Naive thymus-derived CD8-positive, alpha-beta T cell (primary cell): ENCODE measurements around the gene ATG14. TPM values are rescaled to one million over a fixed set of nuclear protein-coding genes. Genes with fewer than 3 reads are reported as not detected.

Source experiments
- ATAC-seq, 2 donors: fragments of 150-1000 bp; cut with Tn5 transposase in 1 of 2; sonication (Bioruptor Pico), chemical (Tn5 transposase) in 1 of 2; 1 replicate in 1 of 2; 2 replicates in 1 of 2; pipeline ENCODE4 v1.10.0; 2021; ENCODE audit warnings: mild to moderate bottlenecking in 2 of 2, moderate library complexity in 2 of 2
- POLR2A ChIA-PET: fragments of 350-600 bp; sonication (Branson Sonifier 250); formaldehyde crosslinking; loops from one replicate; lab custom pipeline; 2021; ENCODE audit warnings: antibody characterized with exemption; lab: Charles Lee
- DNase-seq, 10 donors: peaks; one replicate each; pipeline versions ENCODE4 v3.0.0 to v3.0.0-alpha.2; 2020 to 2022
- H3K27ac Mint-ChIP-seq, 10 donors: one replicate each; pipeline ENCODE4 v1.8.0; 2020 to 2022; ENCODE audit warnings: mild to moderate bottlenecking in 10 of 10, mixed read lengths in 10 of 10, moderate library complexity in 4 of 10, inconsistent platforms in 1 of 10
- H3K27me3 Mint-ChIP-seq, 5 donors: one replicate each; pipeline ENCODE4 v1.8.0; 2021 to 2022; ENCODE audit warnings: mixed read lengths in 5 of 5
- H3K36me3 Mint-ChIP-seq, 3 donors: one replicate each; pipeline ENCODE4 v1.8.0; 2020 to 2022; ENCODE audit warnings: mixed read lengths in 3 of 3, mild to moderate bottlenecking in 2 of 3, inconsistent platforms in 1 of 3
- H3K4me1 Mint-ChIP-seq, 4 donors: one replicate each; pipeline ENCODE4 v1.8.0; 2021 to 2022; ENCODE audit warnings: mixed read lengths in 4 of 4
- H3K4me3 Mint-ChIP-seq, 10 donors: one replicate each; pipeline ENCODE4 v1.8.0; 2020 to 2022; ENCODE audit warnings: mild to moderate bottlenecking in 10 of 10, mixed read lengths in 10 of 10, moderate library complexity in 6 of 10, inconsistent platforms in 1 of 10
- H3K9me3 Mint-ChIP-seq, 9 donors: one replicate each; pipeline ENCODE4 v1.8.0; 2020 to 2022; ENCODE audit warnings: mixed read lengths in 9 of 9, mild to moderate bottlenecking in 3 of 9, inconsistent platforms in 1 of 9, moderate library complexity in 1 of 9
- polyA plus RNA-seq, 3 donors: library from polyadenylated mRNA; unstranded; fragments of 300-500 nt; fragmentation: Illumina TruSeq; gene quantifications; one replicate each; pipeline ENCODE4 v1.2.3, GENCODE V29; 2021
- total RNA-seq, 8 experiments: library from RNA in 2 of 8; stranded (reverse) in 2 of 8; gene quantifications; one replicate each; pipeline ENCODE4 v1.2.3 and lab custom pipeline; 2021 to 2026

Gene ATG14
- total and polyA plus RNA-seq, 5 experiments from 2014 or later = 5.2 to 17.6 (median 6.3) TPM

GRCh38 chr14:55382483-55382882 lies 29.1 kb downstream of the ATG14 start:
- no peaks in the 10 kb centered on the region for H3K27me3 Mint-ChIP-seq
- POLR2A ChIA-PET = no interaction called here
- H3K4me3 Mint-ChIP-seq = no peak overlapping the region
- no peaks in the 10 kb centered on the region for H3K9me3 Mint-ChIP-seq
- H3K27ac Mint-ChIP-seq = no peak overlapping the region
- ATAC-seq (no peak), DNase-seq (no peak)
- H3K36me3 Mint-ChIP-seq = peaks cover 12 to 88% (median 28%) of the 10 kb centered on the region in 3 donors
- peaks cover 0 to 12% (median 2%) of the 10 kb centered on the region in 4 donors for H3K4me1 Mint-ChIP-seq

DNA sequence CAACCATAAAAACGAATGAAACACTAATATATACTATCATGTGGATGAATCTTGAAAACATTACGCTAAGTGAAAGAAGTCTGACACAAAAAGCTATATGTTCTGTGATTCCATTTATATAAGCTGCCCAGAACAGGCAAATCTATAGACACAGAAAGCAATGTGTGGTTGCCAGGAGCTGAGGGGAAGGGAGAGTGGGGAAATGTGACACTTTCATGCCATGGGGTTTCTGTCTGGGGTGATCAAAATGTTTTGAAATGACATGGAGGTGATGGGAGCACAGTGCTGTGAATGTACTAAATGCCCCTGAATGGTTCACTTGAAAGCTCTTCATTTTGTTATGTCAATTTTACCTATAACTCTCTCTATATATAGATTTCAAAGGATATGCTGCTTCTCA lies 30.1 kb downstream of the ATG14 start:
- Mint-ChIP-seq H3K4me1 (peaks cover 0 to 7% (median under 1%) of the 10 kb centered on the region in 4 donors), H3K4me3 (no peak overlapping the region), H3K27ac (peak overlapping the region in 1 of 10 donors; percentile 48), H3K27me3 (no peaks in the 10 kb centered on the region), H3K36me3 (peaks cover 12 to 88% (median 36%) of the 10 kb centered on the region in 3 donors), H3K9me3 (no peaks in the 10 kb centered on the region)
- no peak for DNase-seq
- POLR2A ChIA-PET = no interaction called here
- ATAC-seq = no peak

DNA sequence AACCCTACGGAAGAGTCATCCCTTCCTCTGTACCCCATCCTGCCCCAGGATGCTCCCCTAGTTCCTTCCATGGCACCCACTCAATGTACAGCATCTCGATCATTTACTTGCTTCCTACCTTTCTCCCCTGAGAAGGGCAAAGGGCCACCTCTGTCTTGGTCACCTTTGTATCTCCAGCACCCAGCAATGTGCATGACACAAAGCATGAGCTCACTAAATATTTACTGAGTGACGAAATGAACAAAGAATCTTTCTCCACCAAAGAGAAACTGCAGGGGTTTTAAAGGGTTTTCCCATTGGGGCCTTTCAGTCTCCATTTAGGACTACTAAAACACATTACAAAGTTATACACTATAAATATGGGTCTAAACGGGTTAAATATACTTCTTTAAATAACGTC lies 30.6 kb downstream of the ATG14 start:
- POLR2A ChIA-PET = no interaction called here
- Mint-ChIP-seq H3K9me3 (no peaks in the 10 kb centered on the region), H3K4me1 (peaks cover 2 to 5% (median 3%) of the 10 kb centered on the region in 4 donors), H3K36me3 (peaks cover 12 to 88% (median 41%) of the 10 kb centered on the region in 3 donors), H3K27ac (peak overlapping the region in 2 of 10 donors; percentile 26 to 34), H3K27me3 (no peaks in the 10 kb centered on the region), H3K4me3 (no peak overlapping the region)
- no peak for ATAC-seq
- no peak for DNase-seq

GRCh38 chr14:55377236-55377635 lies 34.4 kb downstream of the ATG14 start:
- Mint-ChIP-seq H3K27ac (peak overlapping the region in 3 of 10 donors; percentile 10 to 59 (median 39)), H3K4me3 (no peak overlapping the region), H3K36me3 (peaks cover 5 to 68% (median 35%) of the 10 kb centered on the region in 3 donors), H3K4me1 (peaks cover 13 to 26% (median 20%) of the 10 kb centered on the region in 4 donors), H3K27me3 (no peaks in the 10 kb centered on the region), H3K9me3 (no peaks in the 10 kb centered on the region)
- POLR2A ChIA-PET = no interaction called here
- DNase-seq (no peak), ATAC-seq (no peak)

GRCh38 chr14:55374771-55375170 lies 36.9 kb downstream of the ATG14 start:
- POLR2A ChIA-PET = interaction anchor here (0.7 kb wide), 1 partner anchor 71 kb away, joined by 3 read pairs; no protein-coding TSS in a partner anchor
- ATAC-seq = no peak

DNA sequence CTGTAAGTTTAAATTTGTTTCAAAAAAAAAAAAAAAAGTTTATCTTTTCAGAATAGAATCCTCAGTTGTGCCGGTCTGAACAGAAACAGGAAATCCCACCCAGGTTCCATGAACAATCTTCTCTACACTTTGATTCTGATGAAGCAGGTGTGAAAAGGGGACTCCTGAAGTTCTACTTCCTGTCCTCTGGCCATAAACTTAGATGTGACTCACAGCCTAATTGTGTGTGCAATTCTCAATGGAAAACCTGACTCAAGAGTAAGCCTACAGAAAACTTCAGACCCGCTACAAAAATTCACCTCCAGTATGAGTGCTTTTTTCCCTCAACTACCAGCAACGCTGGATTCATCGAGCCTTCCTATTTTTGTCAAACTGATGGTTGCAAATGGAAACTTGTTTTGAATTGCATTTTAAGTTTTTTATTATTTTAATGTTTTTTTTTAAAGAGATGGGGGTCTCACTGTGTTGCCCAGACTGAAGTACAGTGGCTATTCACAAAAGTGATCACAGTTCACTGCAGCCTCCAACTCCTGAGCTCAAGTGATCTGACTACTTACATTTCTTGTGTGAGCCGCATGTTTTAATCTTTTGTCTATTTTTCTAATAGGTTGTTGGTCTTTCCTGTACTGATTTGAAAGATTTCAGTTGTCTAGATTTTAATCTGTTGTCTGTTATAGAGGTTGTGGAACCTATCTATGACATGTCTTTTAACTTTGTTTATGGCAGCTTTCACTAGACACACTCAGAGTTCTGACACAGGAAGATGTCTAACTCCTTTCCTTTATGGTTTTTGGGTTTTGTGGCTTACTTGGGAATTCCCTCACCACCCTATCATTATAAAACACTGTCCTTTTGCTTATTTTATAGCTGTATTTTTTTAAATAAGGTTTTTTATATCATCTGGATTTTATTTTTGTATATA lies 37.6 kb downstream of the ATG14 start:
- POLR2A ChIA-PET = no interaction called here
- ATAC-seq (peak; percentile 81 to 94), DNase-seq (peak in 4 of 10 donors; percentile 5 to 56 (median 40))
- H3K36me3 Mint-ChIP-seq = peaks cover 9 to 66% (median 37%) of the 10 kb centered on the region in 3 donors
- H3K4me3 Mint-ChIP-seq = peak overlapping the region in 9 of 10 donors; percentile 22 to 70 (median 43)
- H3K4me1 Mint-ChIP-seq = peaks cover 17 to 26% (median 21%) of the 10 kb centered on the region in 4 donors
- no peaks in the 10 kb centered on the region for H3K9me3 Mint-ChIP-seq
- peak overlapping the region; percentile 14 to 85 (median 62) for H3K27ac Mint-ChIP-seq
- H3K27me3 Mint-ChIP-seq = no peaks in the 10 kb centered on the region

More at GRCh38 chr14:55374771-55375170, 36.9 kb downstream of the ATG14 start:
- H3K27ac Mint-ChIP-seq = peak overlapping the region; percentile 10 to 85 (median 45)
- H3K27me3 Mint-ChIP-seq = no peaks in the 10 kb centered on the region
- no peaks in the 10 kb centered on the region for H3K9me3 Mint-ChIP-seq
- H3K4me3 Mint-ChIP-seq = peak overlapping the region in 7 of 10 donors; percentile 4 to 70 (median 20)
- H3K36me3 Mint-ChIP-seq = peaks cover 4 to 62% (median 30%) of the 10 kb centered on the region in 3 donors
- DNase-seq = no peak
- peaks cover 17 to 26% (median 21%) of the 10 kb centered on the region in 4 donors for H3K4me1 Mint-ChIP-seq

DNA sequence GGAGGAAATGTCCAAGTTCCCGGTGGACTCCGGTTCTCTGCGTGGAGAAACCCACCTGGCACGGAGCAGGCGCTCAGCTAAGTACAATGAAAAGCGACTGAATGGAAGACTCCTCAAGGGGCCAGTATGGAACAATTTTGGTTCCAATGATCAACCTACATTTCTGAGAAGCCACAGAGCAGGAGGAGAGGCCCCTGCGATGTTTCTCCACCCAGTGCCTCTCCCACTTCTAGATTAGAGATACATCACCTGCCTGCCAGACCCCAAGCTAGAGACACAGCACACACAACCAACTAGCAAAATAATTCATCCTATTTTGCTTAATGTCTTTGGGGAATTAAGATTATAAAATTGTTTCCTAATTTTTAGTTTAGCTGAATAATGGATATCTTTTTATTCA lies 38.8 kb downstream of the ATG14 start:
- no peaks in the 10 kb centered on the region for H3K27me3 Mint-ChIP-seq
- H3K36me3 Mint-ChIP-seq = peaks cover 9 to 66% (median 38%) of the 10 kb centered on the region in 3 donors
- no peak for ATAC-seq
- peaks cover 17 to 26% (median 21%) of the 10 kb centered on the region in 4 donors for H3K4me1 Mint-ChIP-seq
- peak overlapping the region in 8 of 10 donors; percentile 14 to 89 (median 66) for H3K27ac Mint-ChIP-seq
- no peak overlapping the region for H3K4me3 Mint-ChIP-seq
- no peak for DNase-seq
- no peaks in the 10 kb centered on the region for H3K9me3 Mint-ChIP-seq
- POLR2A ChIA-PET = no interaction called here

DNA sequence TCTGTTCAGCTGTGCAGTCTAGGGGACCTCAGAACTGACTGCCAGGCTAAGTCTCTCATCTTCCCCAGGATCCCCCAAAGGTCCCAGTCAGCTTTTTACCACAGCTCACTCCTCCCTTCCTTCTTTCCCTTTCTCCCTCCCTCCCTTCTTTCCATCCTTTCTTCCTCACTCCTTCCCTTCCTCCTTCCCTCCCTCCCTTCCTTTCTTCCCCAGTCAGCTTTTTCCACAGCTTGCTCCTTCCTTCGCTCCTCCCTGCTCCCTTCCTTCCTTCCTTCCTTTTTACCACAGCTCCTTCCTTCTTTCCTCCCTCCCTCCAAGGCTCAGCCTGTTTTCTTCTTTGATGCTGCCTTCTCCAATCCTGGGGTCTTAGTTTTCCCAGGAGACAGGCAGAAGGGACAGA lies 39.2 kb downstream of the ATG14 start:
- POLR2A ChIA-PET = no interaction called here
- peaks cover 9 to 68% (median 38%) of the 10 kb centered on the region in 3 donors for H3K36me3 Mint-ChIP-seq
- H3K9me3 Mint-ChIP-seq = no peaks in the 10 kb centered on the region
- H3K4me1 Mint-ChIP-seq = peaks cover 17 to 26% (median 21%) of the 10 kb centered on the region in 4 donors
- no peak overlapping the region for H3K4me3 Mint-ChIP-seq
- ATAC-seq (no peak), DNase-seq (no peak)
- H3K27me3 Mint-ChIP-seq = no peaks in the 10 kb centered on the region
- H3K27ac Mint-ChIP-seq = peak overlapping the region in 8 of 10 donors; percentile 70 to 91 (median 82)

- H3K4me3 Mint-ChIP-seq = no peak overlapping the region
- no peak for DNase-seq
- ATAC-seq = no peak
- no peaks in the 10 kb centered on the region for H3K27me3 Mint-ChIP-seq
- H3K4me1 Mint-ChIP-seq = peaks cover 13 to 22% (median 21%) of the 10 kb centered on the region in 4 donors
- peak overlapping the region in 5 of 10 donors; percentile 48 to 75 (median 63) for H3K27ac Mint-ChIP-seq
- peaks cover 9 to 64% (median 28%) of the 10 kb centered on the region in 3 donors for H3K36me3 Mint-ChIP-seq
- H3K9me3 Mint-ChIP-seq = no peaks in the 10 kb centered on the region
- POLR2A ChIA-PET = interaction anchor here (0.6 kb wide), 1 partner anchor 84 kb away, joined by 4 read pairs; no protein-coding TSS in a partner anchor
Observed at GRCh38 chr14:55370883-55371455, 40.7 kb downstream of the ATG14 start.

DNA sequence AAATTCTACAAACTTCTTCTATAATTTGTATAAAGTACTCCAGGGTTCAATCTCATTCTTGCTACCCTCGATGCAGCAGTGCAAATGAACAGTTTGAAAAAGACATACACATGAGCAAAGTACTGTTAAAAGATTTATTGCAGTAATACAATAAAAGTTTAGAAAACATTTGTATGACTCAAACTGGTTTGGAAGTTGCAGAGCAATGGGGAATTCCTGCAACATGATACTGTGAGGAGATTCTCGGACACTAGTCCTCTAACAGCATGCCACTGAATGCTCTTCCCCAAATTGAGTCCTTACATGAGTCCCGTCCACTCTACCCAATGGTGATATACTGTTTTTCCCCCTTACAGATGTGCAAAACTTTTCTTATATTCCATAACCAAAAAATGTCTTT lies 45.4 kb downstream of the ATG14 start:
- POLR2A ChIA-PET = no interaction called here
- Mint-ChIP-seq H3K27me3 (no peaks in the 10 kb centered on the region), H3K4me1 (peaks cover 0 to 2% (median 0%) of the 10 kb centered on the region in 4 donors), H3K9me3 (no peaks in the 10 kb centered on the region), H3K27ac (peak overlapping the region in 3 of 10 donors; percentile 24 to 41 (median 29)), H3K4me3 (no peak overlapping the region), H3K36me3 (peaks cover 13 to 64% (median 39%) of the 10 kb centered on the region in 3 donors)
- ATAC-seq (no peak), DNase-seq (no peak)

DNA sequence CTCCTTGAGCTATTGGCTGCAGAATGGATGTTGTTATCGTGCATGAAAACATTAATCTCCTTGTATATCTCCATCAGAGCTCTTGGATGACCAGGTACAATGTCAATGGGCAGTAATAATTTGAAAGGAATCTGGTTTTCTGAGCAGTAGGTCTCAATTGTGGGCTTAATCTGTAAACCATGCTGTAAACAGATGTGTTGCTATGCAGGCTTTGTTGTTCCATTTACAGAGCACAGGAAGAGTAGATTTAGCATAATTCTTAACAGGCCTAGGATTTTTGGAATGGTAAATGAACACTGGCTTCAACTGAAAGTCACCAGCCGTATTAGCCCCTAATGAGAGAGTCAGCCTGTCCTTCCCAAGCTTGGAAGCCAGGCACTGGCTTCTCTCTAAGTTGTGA lies 50.4 kb downstream of the ATG14 start:
- ATAC-seq (no peak), DNase-seq (no peak)
- Mint-ChIP-seq H3K4me3 (no peak overlapping the region), H3K36me3 (peaks cover 4 to 18% (median 16%) of the 10 kb centered on the region in 3 donors), H3K27ac (peak overlapping the region in 2 of 10 donors; percentile 22 to 51), H3K4me1 (peaks cover 0 to 2% (median under 1%) of the 10 kb centered on the region in 4 donors), H3K27me3 (no peaks in the 10 kb centered on the region), H3K9me3 (no peaks in the 10 kb centered on the region)
- POLR2A ChIA-PET = no interaction called here

DNA sequence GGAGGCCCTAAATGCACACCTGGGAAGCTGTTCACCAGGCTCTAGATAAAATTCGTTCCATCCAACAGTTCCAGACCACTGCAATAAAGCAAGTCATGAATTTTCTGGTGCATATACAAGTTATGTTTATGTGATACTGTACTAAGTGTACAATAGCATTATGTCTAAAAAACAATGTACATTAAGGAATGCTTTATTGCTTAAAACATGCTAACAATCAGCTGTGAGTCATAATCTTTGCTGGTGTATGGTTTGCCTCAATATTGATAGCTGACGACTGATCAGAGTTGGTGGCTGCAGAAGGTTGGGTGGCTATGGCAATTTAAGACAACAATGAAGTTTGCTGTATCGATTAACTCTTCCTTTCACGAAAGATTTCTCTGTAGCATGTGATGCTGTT lies 52.3 kb downstream of the ATG14 start:
- H3K27me3 Mint-ChIP-seq = no peaks in the 10 kb centered on the region
- ATAC-seq = no peak
- no peaks in the 10 kb centered on the region for H3K9me3 Mint-ChIP-seq
- no peak overlapping the region for H3K27ac Mint-ChIP-seq
- H3K4me3 Mint-ChIP-seq = no peak overlapping the region
- no peak for DNase-seq
- POLR2A ChIA-PET = no interaction called here
- peaks cover 2 to 7% (median 5%) of the 10 kb centered on the region in 4 donors for H3K4me1 Mint-ChIP-seq
- H3K36me3 Mint-ChIP-seq = peaks cover 0 to 12% (median 6%) of the 10 kb centered on the region in 3 donors
